A549 treated with AZD9567 at 1 μM for 4 hours (cell line): Measurements from ENCODE around the gene WNT7B. TPM values are rescaled to one million over a fixed set of nuclear protein-coding genes. Genes with fewer than 3 reads are reported as not detected.

Source experiments
- total RNA-seq: library from RNA; stranded (reverse); fragments of 200-300 nt; extraction: Qiagen RNA extraction; gene quantifications from 5 replicates; pipeline ENCODE4 v1.2.3, GENCODE V29; 2022; ENCODE audit not compliant: insufficient read depth

WNT7B gene
- 48.0 to 69.6 TPM (median 62.4 TPM) in 5 replicates for total RNA-seq

GRCh38 chr22:45977003-45977411 lies at the start of gene WNT7B:
WNT7B (minus strand) TSS chr22:45977162; CDS start chr22:45976754, 408 bp downstream.

Other genes with a start within 250 kb of the WNT7B start
- 0.69 to 2.4 TPM (median 1.9 TPM) in 5 replicates for gene PPARA, start 173.4 kb upstream of the WNT7B start, total RNA-seq